IMR-90 (cell line): ENCODE data around the gene SCAANT1. TPM values are rescaled to one million over a fixed set of nuclear protein-coding genes. Genes with fewer than 3 reads are reported as not detected.

Experiments
- ATAC-seq: fragments of 200-7000 bp; cut with Tn5 transposase; 2 replicates; pipeline ENCODE4 v1.9.1; 2020; ENCODE audit warnings: low read depth, mild to moderate bottlenecking, moderate library complexity
- BruUV-seq: library from RNA; stranded (reverse); fragments of 400-500 nt; replicated peaks from 2 replicates; lab custom pipeline; 2021; lab: Mats Ljungman, UMichigan
- CTCF ChIA-PET: fragments of 300-600 bp; formaldehyde crosslinking; extraction: SDS; loops from one replicate; lab custom pipeline; 2021; ENCODE audit warnings: antibody characterized with exemption; lab: Yijun Ruan, JAX
- POLR2A ChIA-PET: fragments of 300-600 bp; sonication (Branson Sonifier 250); formaldehyde crosslinking; loops from one replicate; lab custom pipeline; 2022; ENCODE audit warnings: antibody characterized with exemption; ENCODE audit not compliant: unreplicated experiment; lab: Charles Lee
- DNase-seq: peaks from one replicate; pipeline ENCODE4 v3.0.0; 2013
- H2AFZ ChIP-seq: replicated peaks from 2 replicates; pipeline ENCODE3; 2013; ENCODE audit warnings: low read length, mild to moderate bottlenecking; ENCODE audit not compliant: poor library complexity
- H2AK5ac ChIP-seq: 2 replicates; pipeline ENCODE4 v1.6.1; 2013; ENCODE audit warnings: low read depth, low read length, inconsistent platforms
- H2AK9ac ChIP-seq: replicated peaks from 2 replicates; pipeline ENCODE3; 2013; ENCODE audit warnings: mild to moderate bottlenecking, low read depth, low read length, moderate library complexity; ENCODE audit not compliant: poor library complexity
- H2BK120ac ChIP-seq: 2 replicates; pipeline ENCODE4 v1.6.1; 2013; ENCODE audit warnings: low read depth, low read length, inconsistent platforms
- H2BK15ac ChIP-seq: 3 replicates; pipeline ENCODE4 v1.6.1; 2013; ENCODE audit warnings: low read depth, low read length, inconsistent platforms
- H2BK20ac ChIP-seq: 2 replicates; pipeline ENCODE4 v1.6.1; 2013; ENCODE audit warnings: low read depth, mild to moderate bottlenecking, inconsistent platforms, low read length, moderate library complexity
- H2BK5ac ChIP-seq: 2 replicates; pipeline ENCODE4 v1.6.1; 2013; ENCODE audit warnings: mild to moderate bottlenecking, low read depth, low read length, inconsistent platforms; ENCODE audit not compliant: poor library complexity, severe bottlenecking
- H3K14ac ChIP-seq: replicated peaks from 2 replicates; pipeline ENCODE4 v1.6.1; 2013; ENCODE audit warnings: low read depth, low read length, inconsistent platforms
- H3K18ac ChIP-seq: 2 replicates; pipeline ENCODE4 v1.6.1; 2013; ENCODE audit warnings: low read depth, low read length, control low read depth
- H3K23ac ChIP-seq: 2 replicates; pipeline ENCODE4 v1.6.1; 2013; ENCODE audit warnings: low read depth, low read length, inconsistent platforms
- H3K27ac ChIP-seq: 2 replicates; pipeline ENCODE4 v1.5.1; 2013; ENCODE audit warnings: mild to moderate bottlenecking, control low read depth, low read length; ENCODE audit not compliant: insufficient read depth
- H3K27me3 ChIP-seq: 2 replicates; pipeline ENCODE4 v1.6.1; 2013; ENCODE audit warnings: low read length; ENCODE audit not compliant: control insufficient read depth, insufficient read depth
- H3K36me3 ChIP-seq: 2 replicates; pipeline ENCODE4 v1.6.1; 2013; ENCODE audit warnings: low read length, mixed read lengths; ENCODE audit not compliant: control insufficient read depth, insufficient read depth
- H3K4ac ChIP-seq: 2 replicates; pipeline ENCODE4 v1.6.1; 2013; ENCODE audit warnings: low read depth, low read length, inconsistent platforms
- H3K4me1 ChIP-seq: 2 replicates; pipeline ENCODE4 v1.6.1; 2013; ENCODE audit warnings: low read length, mixed read lengths; ENCODE audit not compliant: control insufficient read depth, insufficient read depth
- H3K4me2 ChIP-seq: 2 replicates; pipeline ENCODE4 v1.6.1; 2013; ENCODE audit warnings: low read depth, mild to moderate bottlenecking, control low read depth, low read length, moderate library complexity
- H3K4me3 ChIP-seq: 2 replicates; pipeline ENCODE4 v1.5.1; 2013; ENCODE audit warnings: low read depth, mild to moderate bottlenecking, control low read depth, low read length, moderate library complexity; ENCODE audit not compliant: insufficient read depth
- H3K56ac ChIP-seq: 2 replicates; pipeline ENCODE4 v1.6.1; 2013; ENCODE audit warnings: low read length, inconsistent platforms; ENCODE audit not compliant: insufficient read depth; ENCODE audit errors: extremely low read depth
- H3K79me1 ChIP-seq, 2 experiments: 2 replicates each; pipeline ENCODE4 v1.6.1; 2013; ENCODE audit warnings: low read length in 2 of 2, inconsistent platforms in 1 of 2, low read depth in 1 of 2
- H3K9ac ChIP-seq: 2 replicates; pipeline ENCODE4 v1.6.1; 2013; ENCODE audit warnings: low read depth, low read length, control low read depth
- H3K9me1 ChIP-seq: 2 replicates; pipeline ENCODE4 v1.6.1; 2013; ENCODE audit warnings: low read length, inconsistent platforms; ENCODE audit not compliant: insufficient read depth
- H3K9me3 ChIP-seq: 2 replicates; pipeline ENCODE4 v1.6.1; 2013; ENCODE audit warnings: low read length; ENCODE audit not compliant: control insufficient read depth, insufficient read depth
- H4K20me1 ChIP-seq: 2 replicates; pipeline ENCODE4 v1.6.1; 2013; ENCODE audit warnings: low read length, inconsistent platforms; ENCODE audit not compliant: insufficient read depth
- H4K5ac ChIP-seq: 2 replicates; pipeline ENCODE4 v1.6.1; 2013; ENCODE audit warnings: mild to moderate bottlenecking, low read depth, low read length, control low read depth
- H4K8ac ChIP-seq, 2 experiments: 2 replicates each; pipeline ENCODE4 v1.6.1; 2013; ENCODE audit warnings: low read depth in 2 of 2, low read length in 2 of 2, control low read depth in 1 of 2, inconsistent platforms in 1 of 2
- H4K91ac ChIP-seq: 2 replicates; pipeline ENCODE4 v1.6.1; 2013; ENCODE audit warnings: low read depth, low read length, inconsistent platforms; ENCODE audit not compliant: insufficient read depth
- BHLHE40 ChIP-seq: fragments of 150-350 bp; IDR thresholded peaks from 2 replicates; pipeline ENCODE4 v1.6.1; 2016; ENCODE audit warnings: mild to moderate bottlenecking, low read depth, low read length
- CEBPB ChIP-seq: IDR thresholded peaks from 2 replicates; pipeline ENCODE4 v1.6.1; 2012; ENCODE audit warnings: low read depth, low read length, improper control_type of control experiment
- CHD1 ChIP-seq: IDR thresholded peaks from 2 replicates; pipeline ENCODE4 v1.6.1; 2012; ENCODE audit warnings: low read depth, low read length, improper control_type of control experiment
- CTCF ChIP-seq: conservative IDR thresholded peaks from 2 replicates; pipeline ENCODE4 v1.5.1; 2012; ENCODE audit warnings: mild to moderate bottlenecking, low read depth, low read length, improper control_type of control experiment
- ELK1 ChIP-seq: fragments of 150-350 bp; IDR thresholded peaks from 2 replicates; pipeline ENCODE4 v1.6.1; 2016; ENCODE audit warnings: low read depth, mild to moderate bottlenecking, low read length, moderate library complexity, borderline replicate concordance
- FOS ChIP-seq: fragments of 150-350 bp; IDR thresholded peaks from 2 replicates; pipeline ENCODE4 v1.6.1; 2016; ENCODE audit warnings: low read depth, low read length
- MAFK ChIP-seq: IDR thresholded peaks from 2 replicates; pipeline ENCODE4 v1.6.1; 2012; ENCODE audit warnings: low read depth, low read length, improper control_type of control experiment
- MAZ ChIP-seq: IDR thresholded peaks from 2 replicates; pipeline ENCODE4 v1.6.1; 2012; ENCODE audit warnings: low read depth, mild to moderate bottlenecking, low read length, improper control_type of control experiment, moderate library complexity, borderline replicate concordance
- MXI1 ChIP-seq: IDR thresholded peaks from 2 replicates; pipeline ENCODE4 v1.6.1; 2012; ENCODE audit warnings: low read depth, mild to moderate bottlenecking, low read length, moderate library complexity, borderline replicate concordance
- NFE2L2 ChIP-seq: fragments of 150-350 bp; IDR thresholded peaks from 2 replicates; pipeline ENCODE4 v1.6.1; 2016; ENCODE audit warnings: low read depth, mild to moderate bottlenecking, low read length
- POLR2A ChIP-seq: IDR thresholded peaks from 2 replicates; pipeline ENCODE4 v1.6.1; 2012; ENCODE audit warnings: mild to moderate bottlenecking, low read depth, low read length
- RAD21 ChIP-seq: IDR thresholded peaks from 2 replicates; pipeline ENCODE4 v1.6.1; 2012; ENCODE audit warnings: low read length, improper control_type of control experiment
- RCOR1 ChIP-seq: IDR thresholded peaks from 2 replicates; pipeline ENCODE4 v1.6.1; 2012; ENCODE audit warnings: mild to moderate bottlenecking, low read length, improper control_type of control experiment; ENCODE audit not compliant: insufficient replicate concordance
- RFX5 ChIP-seq: IDR thresholded peaks from 2 replicates; pipeline ENCODE4 v1.8.0; 2012; ENCODE audit warnings: low read depth, mild to moderate bottlenecking, low read length, moderate library complexity
- SMC3 ChIP-seq: fragments of 150-350 bp; IDR thresholded peaks from 2 replicates; pipeline ENCODE4 v1.6.1; 2016; ENCODE audit warnings: low read depth, mild to moderate bottlenecking, antibody characterized with exemption, low read length, moderate library complexity
- USF2 ChIP-seq: fragments of 150-350 bp; IDR thresholded peaks from 2 replicates; pipeline ENCODE4 v1.6.1; 2017; ENCODE audit warnings: mild to moderate bottlenecking, antibody characterized with exemption, low read length, low read depth
- WGBS, 2 experiments: methylation state at CpG; one replicate each; pipeline versions ENCODE4 v1.1.5 to v1.1.7; 2013; ENCODE audit warnings: missing lambda C conversion rate in 2 of 2; ENCODE audit not compliant: insufficient read length in 1 of 2; ENCODE audit errors: extremely low coverage in 2 of 2; 5-methylcytosine and 5-hydroxymethylcytosine counted together
- dilution Hi-C: fragments of 300-500 bp; cut with HindIII; formaldehyde crosslinking; loops from one replicate; pipeline ENCODE4 v1.14.3; 2018; ENCODE audit warnings: low sequenced_read_pairs; ENCODE audit not compliant: unreplicated experiment
- in situ Hi-C: fragments of 300-500 bp; cut with MboI; formaldehyde crosslinking; loops from 3 replicates; pipeline ENCODE4 v1.14.3; 2019; ENCODE audit warnings: low sequenced_read_pairs, inconsistent platforms, mixed read lengths
- intact Hi-C: fragments of 100-400 bp; cut with micrococcal nuclease; formaldehyde crosslinking; loops from 2 replicates; pipeline ENCODE4 v1.10.0; 2022
- polyA plus RNA-seq, 3 experiments: library from polyadenylated mRNA; depleted of rRNA; stranded (reverse); fragments of >200 nt; gene quantifications; 2 replicates each; pipeline ENCODE4 v1.2.3, GENCODE V29; 2012; ENCODE audit warnings: low replicate concordance in 1 of 3
- total RNA-seq: library from RNA; depleted of rRNA; stranded (reverse); fragments of >200 nt; gene quantifications from 2 replicates; pipeline ENCODE4 v1.2.3, GENCODE V29; 2012

SCAANT1 gene
- total and polyA plus RNA-seq, 2 of the 4 experiments (the other 2 are of a cell fraction): not detected

GRCh38 chr3:63954182-63954581 is 42.0 kb upstream of the SCAANT1 start:
- H3K23ac ChIP-seq: no peak overlapping the region; the same call in none of the 2 replicates
- no peak overlapping the region for H3K9ac ChIP-seq
- DNase-seq (peak; percentile 48), ATAC-seq (no peak)
- no peak for TF ChIP-seq RFX5
- TF ChIP-seq ELK1: no peak
- TF ChIP-seq MAZ: no peak
- no peak for TF ChIP-seq FOS
- no peak for TF ChIP-seq CHD1
- no peak for TF ChIP-seq SMC3
- no peak for TF ChIP-seq BHLHE40
- TF ChIP-seq NFE2L2: no peak
- no peak for TF ChIP-seq USF2
- TF ChIP-seq POLR2A: no peak
- TF ChIP-seq CTCF: no peak
- TF ChIP-seq RCOR1: no peak
- no peak for TF ChIP-seq MXI1
- TF ChIP-seq MAFK: no peak
- TF ChIP-seq CEBPB: no peak
- no peak for TF ChIP-seq RAD21
- H3K4me1 ChIP-seq: peaks cover 4% of the 10 kb centered on the region; the same call in 1 of the 2 replicates
- in situ Hi-C loops (no loop called here), dilution Hi-C loops (no loop called here), intact Hi-C loops (no loop called here)
- peaks cover 13% of the 10 kb centered on the region for H3K36me3 ChIP-seq
- no peak overlapping the region for H3K4me3 ChIP-seq
- ChIA-PET POLR2A (no interaction called here), CTCF (no interaction called here)
- no peaks in the 10 kb centered on the region for H3K27me3 ChIP-seq
- no peak overlapping the region for H3K18ac ChIP-seq
- no peak overlapping the region for H3K27ac ChIP-seq
- 79% methylated on average over 3 of the region's 5 CpGs; no CpG with 5 or more reads in 1 of the 2 experiments for WGBS, 2 experiments
- peaks cover 12% of the 10 kb centered on the region; the same call in 1 of the 2 replicates for H4K20me1 ChIP-seq
- no peak overlapping the region for H3K4me2 ChIP-seq
- no peak overlapping the region for H3K56ac ChIP-seq
- no peak overlapping the region for H2BK120ac ChIP-seq
- no peak overlapping the region for H2BK20ac ChIP-seq
- no peak overlapping the region for H3K4ac ChIP-seq
- peaks cover 33 to 65% of the 10 kb centered on the region in 2 experiments for H3K79me1 ChIP-seq
- H2AFZ ChIP-seq: no peak overlapping the region
- no peak overlapping the region for H3K14ac ChIP-seq
- H2BK5ac ChIP-seq: peak overlapping the region; percentile 22
- H2AK5ac ChIP-seq: no peak overlapping the region
- peaks cover 14% of the 10 kb centered on the region for H3K9me1 ChIP-seq
- H2BK15ac ChIP-seq: no peak overlapping the region
- H4K5ac ChIP-seq: no peak overlapping the region
- BruUV-seq: no TSS peak
- no peak overlapping the region for H4K91ac ChIP-seq
- no peak overlapping the region for H2AK9ac ChIP-seq
- H4K8ac ChIP-seq: no peak overlapping the region
- H3K9me3 ChIP-seq: no peaks in the 10 kb centered on the region
